A549 (cell line): ENCODE results near the gene SETD4. TPM values are rescaled to one million over a fixed set of nuclear protein-coding genes. Genes with fewer than 3 reads are reported as not detected.

Source experiments
- ATAC-seq, 2 experiments: fragments of 200-7000 bp in 1 of 2; fragments of >200 bp in 1 of 2; cut with Nextera tagmentation in 1 of 2; cut with Tn5 transposase in 1 of 2; 3 replicates each; pipeline versions ENCODE4 v1.8.0 to v1.9.1; 2018 to 2020; ENCODE audit warnings: mild to moderate bottlenecking in 1 of 2, moderate library complexity in 1 of 2
- CTCF ChIA-PET: fragments of 300-600 bp; sonication (Branson Sonifier 250); formaldehyde crosslinking; extraction: SDS; loops from one replicate; lab custom pipeline; 2021; ENCODE audit warnings: antibody characterized with exemption, inconsistent platforms; lab: Yijun Ruan, JAX
- POLR2A ChIA-PET: fragments of 350-600 bp; formaldehyde crosslinking; extraction: SDS; loops from one replicate; lab custom pipeline; 2021; ENCODE audit warnings: antibody characterized with exemption, inconsistent platforms; lab: Yijun Ruan, JAX
- DNase-seq, 2 experiments: peaks; one replicate each; pipeline versions ENCODE4 v3.0.0 to v3.0.0-alpha.2; 2011 to 2016; ENCODE audit warnings: low read depth in 1 of 2, low spot score in 1 of 2
- FAIRE-seq: peaks from 2 replicates; lab custom pipeline; 2011; peaks lifted over from hg19 to GRCh38; lab: Jason Lieb, UNC
- H3K27ac ChIP-seq, 2 experiments: fragments of >200 bp; sonication (Bioruptor Twin); formaldehyde crosslinking; 3 replicates each; pipeline ENCODE4 v1.5.1; 2016 to 2017
- H3K4me1 ChIP-seq: fragments of >200 bp; sonication (Bioruptor Twin); formaldehyde crosslinking; 3 replicates; pipeline ENCODE4 v1.6.1; 2016
- H3K4me2 ChIP-seq: fragments of >200 bp; sonication (Bioruptor Twin); formaldehyde crosslinking; 3 replicates; pipeline ENCODE4 v1.6.1; 2016
- H3K4me3 ChIP-seq: fragments of >200 bp; sonication (Bioruptor Twin); formaldehyde crosslinking; 3 replicates; pipeline ENCODE4 v1.5.1; 2016
- H3K9me3 ChIP-seq: fragments of >200 bp; sonication (Bioruptor Twin); formaldehyde crosslinking; 3 replicates; pipeline ENCODE4 v1.6.1; 2016
- CBX8 ChIP-seq: fragments of 200-600 bp; sonication (generic); IDR thresholded peaks from 2 replicates; pipeline ENCODE4 v1.6.1; 2016
- CEBPB ChIP-seq, 2 experiments: fragments of >200 bp in 1 of 2; sonication (Bioruptor Twin) in 1 of 2; formaldehyde crosslinking in 1 of 2; IDR thresholded peaks; 2 replicates each; pipeline ENCODE4 v1.6.1; 2012 to 2016
- CHD4 ChIP-seq: fragments of 200-600 bp; sonication (generic); IDR thresholded peaks from 2 replicates; pipeline ENCODE4 v1.6.1; 2016; ENCODE audit warnings: antibody characterized with exemption, mild to moderate bottlenecking, borderline replicate concordance
- ELK1 ChIP-seq: fragments of 150-350 bp; IDR thresholded peaks from 2 replicates; pipeline ENCODE4 v1.6.1; 2014; ENCODE audit warnings: low read depth, mild to moderate bottlenecking, low read length
- ESRRA ChIP-seq: fragments of 150-350 bp; IDR thresholded peaks from 2 replicates; pipeline ENCODE4 v1.6.1; 2014; ENCODE audit warnings: mild to moderate bottlenecking, low read length, borderline replicate concordance
- FOXS1 ChIP-seq: fragments of 250-450 bp; sonication (Bioruptor Pico); IDR thresholded peaks from 2 replicates; pipeline ENCODE4 v1.5.0; 2020; ENCODE audit warnings: mild to moderate bottlenecking, moderate library complexity
- HEYL ChIP-seq: fragments of 250-450 bp; sonication (Bioruptor Pico); IDR thresholded peaks from 2 replicates; pipeline ENCODE4 v1.8.0; 2021; ENCODE audit warnings: mild to moderate bottlenecking, moderate library complexity
- KDM5A ChIP-seq: fragments of 200-600 bp; sonication (generic); IDR thresholded peaks from 2 replicates; pipeline ENCODE4 v1.6.1; 2016; ENCODE audit warnings: antibody characterized with exemption, mild to moderate bottlenecking
- MAZ ChIP-seq: fragments of 150-350 bp; IDR thresholded peaks from 2 replicates; pipeline ENCODE4 v1.6.1; 2014; ENCODE audit warnings: antibody characterized with exemption, low read depth, low read length, borderline replicate concordance
- NFE2L2 ChIP-seq: fragments of 150-350 bp; conservative IDR thresholded peaks from 2 replicates; pipeline ENCODE4 v1.6.1; 2014; ENCODE audit warnings: low read length
- NPAS2 ChIP-seq: fragments of 250-450 bp; sonication (Bioruptor Pico); IDR thresholded peaks from 2 replicates; pipeline ENCODE4 v1.8.0; 2022; ENCODE audit warnings: mild to moderate bottlenecking, moderate library complexity, borderline replicate concordance
- POLR2AphosphoS2 ChIP-seq: conservative IDR thresholded peaks from 2 replicates; pipeline ENCODE4 v1.6.1; 2012; ENCODE audit warnings: low read length, improper control_type of control experiment, inconsistent platforms
- RAD21 ChIP-seq, 2 experiments: fragments of >200 bp in 1 of 2; sonication (Bioruptor Twin) in 1 of 2; formaldehyde crosslinking in 1 of 2; IDR thresholded peaks in 1 of 2; conservative IDR thresholded peaks in 1 of 2; 2 replicates in 1 of 2; 3 replicates in 1 of 2; pipeline ENCODE4 v1.6.1; 2012 to 2018; ENCODE audit warnings: inconsistent platforms in 1 of 2
- RCOR1 ChIP-seq: fragments of 150-350 bp; IDR thresholded peaks from 2 replicates; pipeline ENCODE4 v1.6.1; 2014; ENCODE audit warnings: antibody characterized with exemption, low read length, low read depth
- SREBF2 ChIP-seq: fragments of 450-650 bp; IDR thresholded peaks from 2 replicates; pipeline ENCODE4 v1.6.1; 2014; ENCODE audit warnings: mild to moderate bottlenecking, moderate library complexity
- TFCP2L1 ChIP-seq: fragments of 250-450 bp; sonication (Bioruptor Pico); IDR thresholded peaks from 2 replicates; pipeline ENCODE4 v1.5.0; 2021; ENCODE audit warnings: mild to moderate bottlenecking
- ZC3H11A ChIP-seq: fragments of 450-650 bp; IDR thresholded peaks from 2 replicates; pipeline ENCODE4 v1.6.1; 2014; ENCODE audit warnings: antibody characterized with exemption, mild to moderate bottlenecking
- ZNF302 ChIP-seq: fragments of 250-450 bp; sonication (Bioruptor Pico); IDR thresholded peaks from 2 replicates; pipeline ENCODE4 v1.9.0; 2021; ENCODE audit warnings: inconsistent platforms, mild to moderate bottlenecking, moderate library complexity
- ZSCAN20 ChIP-seq: fragments of 250-450 bp; sonication (Bioruptor Pico); IDR thresholded peaks from 2 replicates; pipeline ENCODE4 v1.8.0; 2022; ENCODE audit warnings: mild to moderate bottlenecking, moderate library complexity
- WGBS: methylation state at CpG from one replicate; pipeline ENCODE4 v1.1.6; 2017; ENCODE audit errors: missing lambda C conversion rate; 5-methylcytosine and 5-hydroxymethylcytosine counted together
- polyA plus RNA-seq, 4 experiments: library from polyadenylated mRNA; depleted of rRNA in 3 of 4; stranded (reverse); fragments of >200 nt; fragmentation: RNase III in 1 of 4; extraction: RNeasy Plus Mini Kit Qiagen cat#74134 plus additional on column Dnase treatment in 1 of 4; gene quantifications; 2 replicates in 3 of 4; 3 replicates in 1 of 4; pipeline ENCODE4 v1.2.3, GENCODE V29; 2011 to 2017
- TF ChIP-seq, protein P1 (sequence below): IDR thresholded peaks from 2 replicates; pipeline ENCODE4 v1.6.1; 2012
- TF ChIP-seq, protein P2 (sequence below): fragments of >200 bp; sonication (Bioruptor Twin); formaldehyde crosslinking; IDR thresholded peaks from 3 replicates; pipeline ENCODE4 v1.6.1; 2016
- TF ChIP-seq, protein P3 (sequence below): fragments of >200 bp; sonication (Bioruptor Twin); formaldehyde crosslinking; IDR thresholded peaks from 3 replicates; pipeline ENCODE4 v1.5.1; 2016
- TF ChIP-seq, protein P4 (sequence below): IDR thresholded peaks from 2 replicates; pipeline ENCODE4 v1.6.1; 2012; ENCODE audit warnings: low read depth, borderline replicate concordance
- TF ChIP-seq, protein P5 (sequence below): fragments of 250-450 bp; sonication (Bioruptor Pico); IDR thresholded peaks from 2 replicates; pipeline ENCODE4 v1.5.0; 2020; ENCODE audit warnings: low read depth, mild to moderate bottlenecking, moderate library complexity

The SETD4 gene
- polyA plus RNA-seq, 2 of the 4 experiments (the other 2 are of a cell fraction), result 10.3 to 17.1 TPM

DNA sequence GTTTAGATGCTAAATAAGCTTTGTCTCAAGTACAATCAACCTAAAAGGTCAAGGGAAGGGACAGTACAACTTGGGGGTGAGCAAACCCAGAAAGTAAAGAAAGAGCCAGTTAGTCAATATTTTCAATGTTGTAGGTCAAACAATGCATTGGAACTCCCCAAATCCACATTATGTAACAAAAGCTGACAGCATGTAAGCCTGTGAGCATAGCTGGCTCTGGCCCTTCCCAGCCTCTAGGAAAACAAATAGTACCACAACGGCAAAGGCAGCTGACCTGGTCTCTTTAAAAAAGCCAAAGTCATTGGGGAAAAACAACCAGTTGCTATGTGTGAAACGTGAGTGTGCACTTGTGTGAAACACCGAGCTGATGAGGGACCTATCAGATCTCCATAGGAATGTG is 12.9 kb upstream of the SETD4 start (continued):
- TF ChIP-seq HEYL (CRISPR knock-in tag) (no peak), CHD4 (no peak)
- TF ChIP-seq, protein P1, sequence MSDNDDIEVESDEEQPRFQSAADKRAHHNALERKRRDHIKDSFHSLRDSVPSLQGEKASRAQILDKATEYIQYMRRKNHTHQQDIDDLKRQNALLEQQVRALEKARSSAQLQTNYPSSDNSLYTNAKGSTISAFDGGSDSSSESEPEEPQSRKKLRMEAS, result no peak

- ChIA-PET CTCF (interaction anchor here (1.8 kb wide), 1 partner anchor 40 kb away, joined by 6 read pairs; no protein-coding TSS in a partner anchor), POLR2A (interaction anchor here (0.9 kb wide), 1 partner anchor 12 kb away, joined by 5 read pairs; the partner anchor contains the start of gene SETD4)
- FAIRE-seq, result no peak
- WGBS, result 93% methylated on average over 11 of the region's 12 CpGs
- H3K27ac ChIP-seq, result no peak overlapping the region
- H3K9me3 ChIP-seq, result peaks cover 10% of the 10 kb centered on the region
- no peak overlapping the region for H3K4me3 ChIP-seq
- no peak for TF ChIP-seq ZC3H11A
- TF ChIP-seq KDM5A, result no peak
- TF ChIP-seq SREBF2, result no peak
- TF ChIP-seq, protein P2, sequence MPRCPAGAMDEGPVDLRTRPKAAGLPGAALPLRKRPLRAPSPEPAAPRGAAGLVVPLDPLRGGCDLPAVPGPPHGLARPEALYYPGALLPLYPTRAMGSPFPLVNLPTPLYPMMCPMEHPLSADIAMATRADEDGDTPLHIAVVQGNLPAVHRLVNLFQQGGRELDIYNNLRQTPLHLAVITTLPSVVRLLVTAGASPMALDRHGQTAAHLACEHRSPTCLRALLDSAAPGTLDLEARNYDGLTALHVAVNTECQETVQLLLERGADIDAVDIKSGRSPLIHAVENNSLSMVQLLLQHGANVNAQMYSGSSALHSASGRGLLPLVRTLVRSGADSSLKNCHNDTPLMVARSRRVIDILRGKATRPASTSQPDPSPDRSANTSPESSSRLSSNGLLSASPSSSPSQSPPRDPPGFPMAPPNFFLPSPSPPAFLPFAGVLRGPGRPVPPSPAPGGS, result no peak
- TF ChIP-seq, protein P3, sequence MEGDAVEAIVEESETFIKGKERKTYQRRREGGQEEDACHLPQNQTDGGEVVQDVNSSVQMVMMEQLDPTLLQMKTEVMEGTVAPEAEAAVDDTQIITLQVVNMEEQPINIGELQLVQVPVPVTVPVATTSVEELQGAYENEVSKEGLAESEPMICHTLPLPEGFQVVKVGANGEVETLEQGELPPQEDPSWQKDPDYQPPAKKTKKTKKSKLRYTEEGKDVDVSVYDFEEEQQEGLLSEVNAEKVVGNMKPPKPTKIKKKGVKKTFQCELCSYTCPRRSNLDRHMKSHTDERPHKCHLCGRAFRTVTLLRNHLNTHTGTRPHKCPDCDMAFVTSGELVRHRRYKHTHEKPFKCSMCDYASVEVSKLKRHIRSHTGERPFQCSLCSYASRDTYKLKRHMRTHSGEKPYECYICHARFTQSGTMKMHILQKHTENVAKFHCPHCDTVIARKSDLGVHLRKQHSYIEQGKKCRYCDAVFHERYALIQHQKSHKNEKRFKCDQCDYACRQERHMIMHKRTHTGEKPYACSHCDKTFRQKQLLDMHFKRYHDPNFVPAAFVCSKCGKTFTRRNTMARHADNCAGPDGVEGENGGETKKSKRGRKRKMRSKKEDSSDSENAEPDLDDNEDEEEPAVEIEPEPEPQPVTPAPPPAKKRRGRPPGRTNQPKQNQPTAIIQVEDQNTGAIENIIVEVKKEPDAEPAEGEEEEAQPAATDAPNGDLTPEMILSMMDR, result no peak
- no peak for TF ChIP-seq CEBPB (IDR thresholded peaks at IDR 0.05)
- TF ChIP-seq TFCP2L1, result no peak
- TF ChIP-seq RAD21 (conservative IDR thresholded peaks at IDR 0.05 in 1 of 2, IDR thresholded peaks at IDR 0.05 in 1 of 2), result no peak
- TF ChIP-seq ELK1, result no peak
- TF ChIP-seq CBX8, result no peak
- no peak for TF ChIP-seq FOXS1 (CRISPR knock-in tag)
- no peak for TF ChIP-seq NFE2L2
- TF ChIP-seq, protein P4, sequence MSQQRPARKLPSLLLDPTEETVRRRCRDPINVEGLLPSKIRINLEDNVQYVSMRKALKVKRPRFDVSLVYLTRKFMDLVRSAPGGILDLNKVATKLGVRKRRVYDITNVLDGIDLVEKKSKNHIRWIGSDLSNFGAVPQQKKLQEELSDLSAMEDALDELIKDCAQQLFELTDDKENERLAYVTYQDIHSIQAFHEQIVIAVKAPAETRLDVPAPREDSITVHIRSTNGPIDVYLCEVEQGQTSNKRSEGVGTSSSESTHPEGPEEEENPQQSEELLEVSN, result no peak
- peaks cover 40% of the 10 kb centered on the region for H3K4me1 ChIP-seq
- H3K4me2 ChIP-seq, result peak overlapping the region; percentile 76
- no peak for ATAC-seq
- DNase-seq, result no peak
Measured at GRCh38 chr21:36072453-36073162, 12.3 kb upstream of the SETD4 start.

DNA sequence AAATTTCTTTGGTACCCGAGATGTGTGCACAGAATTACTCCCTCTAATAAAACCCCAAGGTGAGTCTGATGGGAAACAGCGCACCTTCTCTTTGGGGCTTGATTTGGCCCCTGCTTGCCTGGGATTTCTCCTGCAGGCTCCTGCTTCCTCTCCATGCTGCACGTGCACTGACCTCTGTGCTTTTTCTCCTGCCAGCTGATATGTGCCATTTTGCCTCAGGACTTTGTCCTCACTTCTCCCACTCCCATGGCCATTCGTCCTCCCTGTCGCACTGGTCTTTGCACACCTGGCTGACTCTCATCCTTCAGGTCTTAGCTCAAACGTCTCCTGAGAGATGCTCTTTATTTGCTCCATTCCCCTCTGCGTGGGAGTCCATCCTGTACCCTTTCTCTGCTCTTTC is 10.7 kb upstream of the SETD4 start:
- DNase-seq (no peak), ATAC-seq (no peak), FAIRE-seq (no peak)
- ChIA-PET POLR2A (interaction anchor here (0.6 to 2.8 kb wide), 2 partner anchors 11 to 257 kb away, joined by 12 to 56 read pairs; partner anchors contain the start of gene SETD4), CTCF (interaction anchor here (0.8 kb wide), 1 partner anchor 14 kb away, joined by 3 read pairs; no protein-coding TSS in a partner anchor)
- H3K9me3 ChIP-seq, result peaks cover 10% of the 10 kb centered on the region
- H3K4me2 ChIP-seq, result peak overlapping the region; percentile 76
- peaks cover 32% of the 10 kb centered on the region for H3K4me1 ChIP-seq
- peak overlapping the region in 1 of 2 experiments; percentile 95; a peak in 2 of 6 replicates for H3K27ac ChIP-seq
- 66% methylated on average over 6 of the region's 7 CpGs for WGBS
- peak overlapping the region; percentile 94 for H3K4me3 ChIP-seq
- TF ChIP-seq, protein P2, result no peak
- TF ChIP-seq FOXS1 (CRISPR knock-in tag) (no peak), ESRRA (no peak), RCOR1 (no peak), ZSCAN20 (CRISPR knock-in tag) (no peak), CEBPB (IDR thresholded peaks at IDR 0.05) (no peak), RAD21 (conservative IDR thresholded peaks at IDR 0.05 in 1 of 2, IDR thresholded peaks at IDR 0.05 in 1 of 2) (no peak), ZNF302 (CRISPR knock-in tag) (no peak), NPAS2 (CRISPR knock-in tag) (no peak), ELK1 (no peak), MAZ (no peak), SREBF2 (no peak), POLR2AphosphoS2 (no peak)
- TF ChIP-seq, protein P5, sequence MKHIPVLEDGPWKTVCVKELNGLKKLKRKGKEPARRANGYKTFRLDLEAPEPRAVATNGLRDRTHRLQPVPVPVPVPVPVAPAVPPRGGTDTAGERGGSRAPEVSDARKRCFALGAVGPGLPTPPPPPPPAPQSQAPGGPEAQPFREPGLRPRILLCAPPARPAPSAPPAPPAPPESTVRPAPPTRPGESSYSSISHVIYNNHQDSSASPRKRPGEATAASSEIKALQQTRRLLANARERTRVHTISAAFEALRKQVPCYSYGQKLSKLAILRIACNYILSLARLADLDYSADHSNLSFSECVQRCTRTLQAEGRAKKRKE (CRISPR knock-in tag), result no peak
